Panc1 (cell line): Measurements from ENCODE around the gene ZBTB48. TPM values are rescaled to one million over a fixed set of nuclear protein-coding genes. Genes with fewer than 3 reads are reported as not detected.
A peak's percentile ranks its signal among the peaks of the same experiment; 100 is the strongest.

Experiments used
- ATAC-seq: fragments of 200-7000 bp; cut with Tn5 transposase; 2 replicates; pipeline ENCODE4 v1.9.1; 2020; ENCODE audit warnings: mild to moderate bottlenecking, moderate library complexity
- Bru-seq: library from RNA; stranded (reverse); fragments of 400-500 nt; gene quantifications from one replicate; lab custom pipeline; 2021; lab: Mats Ljungman, UMichigan
- BruChase-seq, 2 experiments: library from RNA; stranded (reverse); fragments of 400-500 nt; gene quantifications; one replicate each; lab custom pipeline; 2021; lab: Mats Ljungman, UMichigan
- BruUV-seq: library from RNA; stranded (reverse); fragments of 400-500 nt; replicated peaks from 2 replicates; lab custom pipeline; 2021; lab: Mats Ljungman, UMichigan
- CTCF ChIA-PET: fragments of 300-600 bp; sonication (Branson Sonifier 250); formaldehyde crosslinking; loops from one replicate; lab custom pipeline; 2022; ENCODE audit warnings: antibody characterized with exemption; lab: Charles Lee
- POLR2A ChIA-PET: fragments of 300-600 bp; sonication (Branson Sonifier 250); formaldehyde crosslinking; loops from one replicate; lab custom pipeline; 2022; ENCODE audit warnings: antibody characterized with exemption; lab: Charles Lee
- DNase-seq: peaks from one replicate; pipeline ENCODE4 v3.0.0-alpha.2; 2010; ENCODE audit warnings: low read depth, low spot score
- H3K27ac ChIP-seq: 2 replicates; pipeline ENCODE4 v1.5.1; 2011; ENCODE audit warnings: mild to moderate bottlenecking, low read length, inconsistent platforms
- H3K27me3 ChIP-seq: fragments of 200-500 bp; sonication (Bioruptor generic); 2 replicates; pipeline ENCODE4 v1.6.0; 2014; ENCODE audit warnings: low read length, inconsistent platforms; ENCODE audit not compliant: control insufficient read depth, insufficient read depth
- H3K36me3 ChIP-seq: fragments of 200-500 bp; sonication (Bioruptor generic); 2 replicates; pipeline ENCODE4 v1.5.1; 2014; ENCODE audit warnings: inconsistent platforms, mild to moderate bottlenecking, low read length, moderate library complexity; ENCODE audit not compliant: control insufficient read depth, insufficient read depth
- H3K4me1 ChIP-seq: 2 replicates; pipeline ENCODE4 v1.5.1; 2011; ENCODE audit warnings: inconsistent platforms, mild to moderate bottlenecking, low read length, moderate library complexity; ENCODE audit not compliant: control insufficient read depth, insufficient read depth
- H3K4me3 ChIP-seq, 2 experiments: 2 replicates each; pipeline ENCODE4 v1.5.1; 2011 to 2012; ENCODE audit warnings: low read depth in 2 of 2, low read length in 2 of 2, mild to moderate bottlenecking in 2 of 2, inconsistent platforms in 1 of 2, moderate library complexity in 1 of 2
- H3K9me3 ChIP-seq: fragments of 200-500 bp; sonication (Bioruptor generic); 2 replicates; pipeline ENCODE4 v1.5.1; 2014; ENCODE audit warnings: low read depth, mild to moderate bottlenecking, inconsistent platforms, low read length, moderate library complexity; ENCODE audit not compliant: control insufficient read depth, insufficient read depth
- POLR2AphosphoS5 ChIP-seq: IDR thresholded peaks from 2 replicates; pipeline ENCODE4 v1.6.1; 2012; ENCODE audit warnings: mild to moderate bottlenecking, low read depth, low read length, moderate library complexity
- SIN3A ChIP-seq: IDR thresholded peaks from 2 replicates; pipeline ENCODE4 v1.6.1; 2012; ENCODE audit warnings: low read depth, mild to moderate bottlenecking, low read length, moderate library complexity, borderline replicate concordance; ENCODE audit not compliant: insufficient read depth
- TCF7L2 ChIP-seq: IDR thresholded peaks from 2 replicates; pipeline ENCODE4 v1.6.1; 2011; ENCODE audit warnings: mild to moderate bottlenecking, low read depth, low read length, inconsistent platforms
- in situ Hi-C: cut with HindIII; loops from 2 replicates; pipeline ENCODE4 v1.10.0; 2016; ENCODE audit warnings: low sequenced_read_pairs, low pct_unique_long_range_greater_than_20kb
- intact Hi-C: fragments of 100-400 bp; cut with micrococcal nuclease; formaldehyde crosslinking; loops from one replicate; pipeline ENCODE4 v1.10.0; 2022; ENCODE audit not compliant: unreplicated experiment
- long read RNA-seq: library from polyadenylated mRNA; unstranded; transcript quantifications from one replicate; pipeline ENCODE4 v2.0.0, GENCODE V29; 2021; ENCODE audit not compliant: unreplicated experiment
- polyA plus RNA-seq: library from polyadenylated mRNA; unstranded; fragments of >200 nt; gene quantifications from one replicate; pipeline ENCODE4 v1.2.1, GENCODE V29; 2012; ENCODE audit warnings: missing spikeins; ENCODE audit not compliant: insufficient read length
- total RNA-seq: library from RNA; stranded (reverse); gene quantifications from one replicate; pipeline ENCODE4 v1.2.1, GENCODE V29; 2021; ENCODE audit not compliant: unreplicated experiment
- TF ChIP-seq, protein P1 (sequence below), 2 experiments: IDR thresholded peaks; 2 replicates each; pipeline ENCODE4 v1.6.1; 2011 to 2012; ENCODE audit warnings: low read depth in 2 of 2, control low read depth in 1 of 2, low read length in 1 of 2, mild to moderate bottlenecking in 1 of 2, moderate library complexity in 1 of 2; ENCODE audit not compliant: insufficient read depth in 1 of 2
- TF ChIP-seq, protein P2 (sequence below): fragments of 450-650 bp; IDR thresholded peaks from 2 replicates; pipeline ENCODE4 v1.5.1; 2017; ENCODE audit warnings: mild to moderate bottlenecking

ZBTB48 gene
- total RNA-seq, result 40.7 TPM
- 41.3 TPM for polyA plus RNA-seq
- Bru-seq, nascent RNA, result percentile 68 among the genes with signal in this experiment
- BruChase-seq, experiment 1, labeled RNA remaining after a 2-hour chase, result percentile 88 among the genes with signal in this experiment
- BruChase-seq, experiment 2, labeled RNA remaining after a 6-hour chase, result percentile 75 among the genes with signal in this experiment
- long read RNA-seq, transcript ZBTB48-202 (11 exons, 2,293 nt), result major isoform, 10 of 46 reads
- long read RNA-seq, partial matches to known transcripts, result 9 of 46 reads
- long read RNA-seq, other reads (novel, unspliced or antisense), result 25 of 46 reads

DNA sequence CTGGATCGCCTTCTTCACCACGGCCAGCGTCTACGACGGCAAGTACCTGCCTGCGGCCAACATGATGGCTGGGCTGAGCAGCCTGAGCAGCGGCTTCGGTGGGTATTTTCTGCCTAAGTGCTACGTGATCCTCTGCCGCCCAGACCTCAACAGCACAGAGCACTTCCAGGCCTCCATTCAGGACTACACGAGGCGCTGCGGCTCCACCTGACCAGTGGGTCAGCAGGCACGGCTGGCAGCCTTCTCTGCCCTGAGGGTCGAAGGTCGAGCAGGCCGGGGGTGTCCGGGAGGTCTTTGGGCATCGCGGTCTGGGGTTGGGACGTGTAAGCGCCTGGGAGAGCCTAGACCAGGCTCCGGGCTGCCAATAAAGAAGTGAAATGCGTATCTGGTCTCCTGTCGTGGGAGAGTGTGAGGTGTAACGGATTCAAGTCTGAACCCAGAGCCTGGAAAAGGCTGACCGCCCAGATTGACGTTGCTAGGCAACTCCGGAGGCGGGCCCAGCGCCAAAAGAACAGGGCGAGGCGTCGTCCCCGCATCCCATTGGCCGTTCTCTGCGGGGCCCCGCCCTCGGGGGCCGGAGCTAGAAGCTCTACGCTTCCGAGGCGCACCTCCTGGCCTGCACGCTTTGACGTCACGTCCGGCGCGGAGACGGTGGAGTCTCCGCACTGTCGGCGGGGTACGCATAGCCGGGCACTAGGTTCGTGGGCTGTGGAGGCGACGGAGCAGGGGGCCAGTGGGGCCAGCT is at the start of gene ZBTB48:
Gene ZBTB48, plus strand, starts transcription at position 621 of the 745 bp plus-strand sequence. CDS start 616 bp downstream, outside the sequence.
- ATAC-seq, result peak; percentile 99
- POLR2A ChIA-PET, result interaction anchor here (0.5 to 0.6 kb wide), 4 partner anchors 13 to 204 kb away, joined by 3 to 8 read pairs (median 6); no protein-coding TSS in a partner anchor

DNA sequence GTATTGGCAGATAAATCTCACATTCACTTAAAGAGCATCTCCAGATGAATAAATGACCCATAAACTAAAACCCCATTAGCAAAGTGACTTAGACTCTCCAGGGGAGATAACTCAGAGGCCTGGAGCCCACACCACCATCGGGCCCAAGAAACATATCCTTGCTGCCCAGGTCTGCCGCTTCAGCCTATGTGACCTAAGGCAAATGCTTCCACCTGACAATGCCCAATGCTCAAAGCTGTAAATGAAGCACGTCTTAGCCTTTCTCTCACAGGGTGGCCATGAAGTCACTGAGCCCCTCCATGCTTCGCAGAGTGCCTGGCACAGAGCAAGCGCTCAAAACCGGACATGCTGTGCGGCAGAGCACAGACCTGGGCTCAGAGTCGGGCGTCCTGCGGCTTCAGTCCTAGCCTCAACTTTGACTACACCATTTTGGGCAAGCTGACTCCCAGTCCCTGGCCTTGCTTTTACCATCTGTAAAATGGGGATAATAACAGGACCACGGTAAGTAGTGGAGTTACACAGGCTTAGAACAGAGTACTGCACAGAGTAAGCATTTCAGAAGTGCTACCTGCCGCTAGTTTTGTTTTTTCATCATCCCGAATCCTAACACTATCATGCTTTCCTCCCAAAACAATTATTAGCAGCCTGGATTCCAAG is 49.2 kb upstream of the ZBTB48 start:
- DNase-seq, result no peak
- Histone ChIP-seq H3K27ac (no peak overlapping the region), H3K27me3 (no peaks in the 10 kb centered on the region), H3K36me3 (peaks cover 17% of the 10 kb centered on the region), H3K4me3 (no peak overlapping the region), H3K4me1 (no peaks in the 10 kb centered on the region), H3K9me3 (no peaks in the 10 kb centered on the region)
- CTCF ChIA-PET, result no interaction called here
- ATAC-seq, result peak; percentile 55; the same call in 1 of the 2 replicates
- no TSS peak for BruUV-seq
- no peak for TF ChIP-seq POLR2AphosphoS5
- no peak for TF ChIP-seq TCF7L2
- TF ChIP-seq, protein P1, sequence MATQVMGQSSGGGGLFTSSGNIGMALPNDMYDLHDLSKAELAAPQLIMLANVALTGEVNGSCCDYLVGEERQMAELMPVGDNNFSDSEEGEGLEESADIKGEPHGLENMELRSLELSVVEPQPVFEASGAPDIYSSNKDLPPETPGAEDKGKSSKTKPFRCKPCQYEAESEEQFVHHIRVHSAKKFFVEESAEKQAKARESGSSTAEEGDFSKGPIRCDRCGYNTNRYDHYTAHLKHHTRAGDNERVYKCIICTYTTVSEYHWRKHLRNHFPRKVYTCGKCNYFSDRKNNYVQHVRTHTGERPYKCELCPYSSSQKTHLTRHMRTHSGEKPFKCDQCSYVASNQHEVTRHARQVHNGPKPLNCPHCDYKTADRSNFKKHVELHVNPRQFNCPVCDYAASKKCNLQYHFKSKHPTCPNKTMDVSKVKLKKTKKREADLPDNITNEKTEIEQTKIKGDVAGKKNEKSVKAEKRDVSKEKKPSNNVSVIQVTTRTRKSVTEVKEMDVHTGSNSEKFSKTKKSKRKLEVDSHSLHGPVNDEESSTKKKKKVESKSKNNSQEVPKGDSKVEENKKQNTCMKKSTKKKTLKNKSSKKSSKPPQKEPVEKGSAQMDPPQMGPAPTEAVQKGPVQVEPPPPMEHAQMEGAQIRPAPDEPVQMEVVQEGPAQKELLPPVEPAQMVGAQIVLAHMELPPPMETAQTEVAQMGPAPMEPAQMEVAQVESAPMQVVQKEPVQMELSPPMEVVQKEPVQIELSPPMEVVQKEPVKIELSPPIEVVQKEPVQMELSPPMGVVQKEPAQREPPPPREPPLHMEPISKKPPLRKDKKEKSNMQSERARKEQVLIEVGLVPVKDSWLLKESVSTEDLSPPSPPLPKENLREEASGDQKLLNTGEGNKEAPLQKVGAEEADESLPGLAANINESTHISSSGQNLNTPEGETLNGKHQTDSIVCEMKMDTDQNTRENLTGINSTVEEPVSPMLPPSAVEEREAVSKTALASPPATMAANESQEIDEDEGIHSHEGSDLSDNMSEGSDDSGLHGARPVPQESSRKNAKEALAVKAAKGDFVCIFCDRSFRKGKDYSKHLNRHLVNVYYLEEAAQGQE (IDR thresholded peaks at IDR 0.05; ENCODE audit: insufficient read depth in 1 of 2, low read depth in 2 of 2, low read length in 1 of 2), result no peak
- TF ChIP-seq, protein P2, sequence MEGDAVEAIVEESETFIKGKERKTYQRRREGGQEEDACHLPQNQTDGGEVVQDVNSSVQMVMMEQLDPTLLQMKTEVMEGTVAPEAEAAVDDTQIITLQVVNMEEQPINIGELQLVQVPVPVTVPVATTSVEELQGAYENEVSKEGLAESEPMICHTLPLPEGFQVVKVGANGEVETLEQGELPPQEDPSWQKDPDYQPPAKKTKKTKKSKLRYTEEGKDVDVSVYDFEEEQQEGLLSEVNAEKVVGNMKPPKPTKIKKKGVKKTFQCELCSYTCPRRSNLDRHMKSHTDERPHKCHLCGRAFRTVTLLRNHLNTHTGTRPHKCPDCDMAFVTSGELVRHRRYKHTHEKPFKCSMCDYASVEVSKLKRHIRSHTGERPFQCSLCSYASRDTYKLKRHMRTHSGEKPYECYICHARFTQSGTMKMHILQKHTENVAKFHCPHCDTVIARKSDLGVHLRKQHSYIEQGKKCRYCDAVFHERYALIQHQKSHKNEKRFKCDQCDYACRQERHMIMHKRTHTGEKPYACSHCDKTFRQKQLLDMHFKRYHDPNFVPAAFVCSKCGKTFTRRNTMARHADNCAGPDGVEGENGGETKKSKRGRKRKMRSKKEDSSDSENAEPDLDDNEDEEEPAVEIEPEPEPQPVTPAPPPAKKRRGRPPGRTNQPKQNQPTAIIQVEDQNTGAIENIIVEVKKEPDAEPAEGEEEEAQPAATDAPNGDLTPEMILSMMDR, result no peak
- no peak for TF ChIP-seq SIN3A
- intact Hi-C loops, result no loop called here
- POLR2A ChIA-PET, result interaction anchor here (0.7 kb wide), 1 partner anchor 50 kb away, joined by 3 read pairs; no protein-coding TSS in a partner anchor
- in situ Hi-C loops, result no loop called here

More for the DNA sequence above, at the start of gene ZBTB48:
- CTCF ChIA-PET, result interaction anchor here (0.7 to 0.8 kb wide), 3 partner anchors 20 to 1311 kb away, joined by 3 to 7 read pairs (median 4); no protein-coding TSS in a partner anchor
- in situ Hi-C loops, result no loop called here
- no TSS peak for BruUV-seq
- Histone ChIP-seq H3K4me1 (peaks cover 23% of the 10 kb centered on the region), H3K4me3 (peak within 1 kb of the TSS; percentile 86 to 90), H3K27me3 (no peaks in the 10 kb centered on the region), H3K27ac (peak within 1 kb of the TSS; percentile 93), H3K9me3 (no peaks in the 10 kb centered on the region), H3K36me3 (peaks cover 7% of the 10 kb centered on the region; the same call in 1 of the 2 replicates)
- no peak for TF ChIP-seq TCF7L2
- peak; percentile 91 for TF ChIP-seq POLR2AphosphoS5
- peak; percentile 72; the same call in 1 of the 2 replicates for TF ChIP-seq SIN3A
- intact Hi-C loops, result no loop called here
- DNase-seq, result peak; percentile 81
